HG03196 (cell line): ENCODE results near the gene CAV1.
"Not testable (repeated sequence)": the region's sequence is repeated elsewhere in the genome, so short reads cannot be mapped to it uniquely, and the experiment has no call there.

ENCODE experiments used
- ATAC-seq: cut with Tn5 transposase; IDR thresholded peaks from one replicate; pipeline ENCODE4 v1.9.1; 2021; ENCODE audit not compliant: unreplicated experiment

CAV1 gene

GRCh38 chr7:116524609-116525297, at the start of gene CAV1:
Gene CAV1, plus strand, starts transcription at chr7:116525036. Its CDS starts 27 bp downstream, at chr7:116525063.
- ATAC-seq = no peak

- no peak for ATAC-seq
Measured at GRCh38 chr7:116477625-116478024, 47.2 kb upstream of the CAV1 start.

GRCh38 chr7:116478834-116479233, 46.0 kb upstream of the CAV1 start:
- ATAC-seq = no peak

GRCh38 chr7:116483271-116483942, 41.4 kb upstream of the CAV1 start:
- no peak for ATAC-seq

- not testable (repeated sequence) for ATAC-seq
Measured at GRCh38 chr7:116484389-116484788, 40.4 kb upstream of the CAV1 start.

GRCh38 chr7:116487907-116488521, 36.8 kb upstream of the CAV1 start:
- no peak for ATAC-seq

GRCh38 chr7:116490351-116490750, 34.5 kb upstream of the CAV1 start:
- no peak for ATAC-seq

GRCh38 chr7:116491887-116492653, 32.8 kb upstream of the CAV1 start:
- ATAC-seq = no peak

GRCh38 chr7:116492654-116493109, 32.2 kb upstream of the CAV1 start:
- ATAC-seq = no peak

- ATAC-seq = no peak
Measured at GRCh38 chr7:116493449-116493848, 31.4 kb upstream of the CAV1 start.

- no peak for ATAC-seq
Measured at GRCh38 chr7:116494472-116494871, 30.4 kb upstream of the CAV1 start.

GRCh38 chr7:116495736-116496135, 29.1 kb upstream of the CAV1 start:
- ATAC-seq = no peak

GRCh38 chr7:116496653-116497052, 28.2 kb upstream of the CAV1 start:
- ATAC-seq = no peak

- no peak for ATAC-seq
Measured at GRCh38 chr7:116497708-116498107, 27.1 kb upstream of the CAV1 start.

- peak; percentile 34 for ATAC-seq
Measured at GRCh38 chr7:116499168-116500077, 25.4 kb upstream of the CAV1 start, which contains the start of gene CAV2. Gene CAV2, plus strand, starts transcription at chr7:116499738. Its CDS starts 44 bp downstream, at chr7:116499782.

GRCh38 chr7:116500078-116500853, 24.6 kb upstream of the CAV1 start:
- peak; percentile 7 for ATAC-seq

GRCh38 chr7:116501425-116502167, 23.2 kb upstream of the CAV1 start:
- no peak for ATAC-seq

- ATAC-seq = no peak
Measured at GRCh38 chr7:116502201-116503096, 22.4 kb upstream of the CAV1 start.
